ENCODE data around the gene NDUFAF3.

The NDUFAF3 gene

DNA sequence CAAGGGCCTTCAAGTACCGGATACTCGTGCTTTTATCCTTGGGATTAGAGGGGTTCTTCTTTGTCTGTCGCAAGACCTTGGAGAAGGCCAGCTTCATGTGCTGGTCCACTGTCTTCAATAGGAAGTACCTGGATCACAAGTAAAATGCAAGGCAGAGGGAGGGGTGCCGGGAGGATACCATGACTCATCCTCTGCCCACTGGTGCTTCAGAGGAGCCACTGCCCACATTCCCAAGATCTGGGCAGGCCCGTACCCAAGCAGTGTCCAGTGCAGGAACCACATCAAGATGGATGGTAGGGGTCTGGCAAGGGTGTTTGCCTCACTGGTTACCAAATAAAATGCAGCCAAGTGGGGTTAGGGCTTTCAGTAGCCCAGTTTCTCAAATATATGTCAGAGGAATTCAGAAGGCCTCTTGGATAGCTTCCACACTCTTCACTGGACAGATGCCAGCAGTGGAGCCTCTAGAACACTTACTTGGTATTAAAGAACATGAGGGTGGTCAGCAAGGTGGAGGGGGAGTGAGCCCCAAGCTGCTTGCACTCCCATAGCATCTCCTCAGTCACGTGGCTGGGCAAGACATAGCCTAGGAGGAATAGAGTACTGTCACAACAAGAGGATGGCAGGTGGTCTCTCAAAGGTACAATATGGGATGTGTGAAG, 10.9 kb downstream of the NDUFAF3 start:
- H3K27ac Mint-ChIP-seq, result no peak overlapping the region

GRCh38 chr3:49034650-49035049, 12.7 kb downstream of the NDUFAF3 start:
- H3K27ac Mint-ChIP-seq, result no peak overlapping the region

More for the DNA sequence above, 10.9 kb downstream of the NDUFAF3 start:
- H3K27me3 Mint-ChIP-seq (ENCODE audit: low read depth), result no peaks in the 10 kb centered on the region
- no peak overlapping the region for H3K4me3 Mint-ChIP-seq
- H3K4me1 Mint-ChIP-seq (ENCODE audit: low read depth), result peaks cover 17% of the 10 kb centered on the region
- H3K9me3 Mint-ChIP-seq, result no peaks in the 10 kb centered on the region
- peaks cover 41% of the 10 kb centered on the region for H3K36me3 Mint-ChIP-seq (ENCODE audit: low read depth)

GRCh38 chr3:49035281-49035680, 13.4 kb downstream of the NDUFAF3 start:
- Mint-ChIP-seq H3K9me3 (no peaks in the 10 kb centered on the region), H3K27me3 (ENCODE audit: low read depth) (no peaks in the 10 kb centered on the region), H3K4me3 (no peak overlapping the region), H3K36me3 (ENCODE audit: low read depth) (peaks cover 34% of the 10 kb centered on the region), H3K4me1 (ENCODE audit: low read depth) (no peaks in the 10 kb centered on the region), H3K27ac (no peak overlapping the region)

More at GRCh38 chr3:49034650-49035049, 12.7 kb downstream of the NDUFAF3 start:
- peaks cover 34% of the 10 kb centered on the region for H3K36me3 Mint-ChIP-seq (ENCODE audit: low read depth)
- H3K27me3 Mint-ChIP-seq (ENCODE audit: low read depth), result no peaks in the 10 kb centered on the region
- H3K4me1 Mint-ChIP-seq (ENCODE audit: low read depth), result peaks cover under 1% of the 10 kb centered on the region
- no peak overlapping the region for H3K4me3 Mint-ChIP-seq
- no peaks in the 10 kb centered on the region for H3K9me3 Mint-ChIP-seq

DNA sequence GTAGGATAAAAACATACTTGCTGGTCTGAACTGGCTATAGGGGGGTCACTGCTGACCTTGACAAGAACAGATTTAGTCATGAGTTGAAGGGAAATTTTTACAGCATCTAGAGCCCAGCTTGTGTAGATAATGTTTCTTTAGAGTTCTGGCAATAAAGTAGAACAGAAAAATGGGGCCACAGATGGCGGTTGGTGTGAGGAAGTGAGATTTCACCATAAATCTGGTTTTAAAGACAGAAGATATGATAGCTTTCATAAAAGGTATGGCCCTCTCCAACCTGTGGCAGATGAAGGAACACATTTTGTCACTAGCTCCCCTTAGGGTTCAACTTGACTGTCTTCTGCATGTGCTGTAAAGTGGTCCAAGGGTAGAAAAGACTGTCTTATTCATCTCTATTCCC, 31.6 kb downstream of the NDUFAF3 start:
- no peaks in the 10 kb centered on the region for H3K27me3 Mint-ChIP-seq (ENCODE audit: low read depth)
- no peaks in the 10 kb centered on the region for H3K9me3 Mint-ChIP-seq
- peaks cover 39% of the 10 kb centered on the region for H3K36me3 Mint-ChIP-seq (ENCODE audit: low read depth)
- no peak overlapping the region for H3K4me3 Mint-ChIP-seq
- no peak overlapping the region for H3K27ac Mint-ChIP-seq
- peaks cover 5% of the 10 kb centered on the region for H3K4me1 Mint-ChIP-seq (ENCODE audit: low read depth)

- peaks cover 5% of the 10 kb centered on the region for H3K4me1 Mint-ChIP-seq (ENCODE audit: low read depth)
- no peak overlapping the region for H3K27ac Mint-ChIP-seq
- no peak overlapping the region for H3K4me3 Mint-ChIP-seq
- H3K9me3 Mint-ChIP-seq, result no peaks in the 10 kb centered on the region
- H3K27me3 Mint-ChIP-seq (ENCODE audit: low read depth), result no peaks in the 10 kb centered on the region
- H3K36me3 Mint-ChIP-seq (ENCODE audit: low read depth), result peaks cover 39% of the 10 kb centered on the region
Measured at GRCh38 chr3:49054344-49054862, 32.5 kb downstream of the NDUFAF3 start.

- H3K27ac Mint-ChIP-seq, result no peak overlapping the region
- no peaks in the 10 kb centered on the region for H3K27me3 Mint-ChIP-seq (ENCODE audit: low read depth)
- H3K9me3 Mint-ChIP-seq, result no peaks in the 10 kb centered on the region
- peaks cover 27% of the 10 kb centered on the region for H3K36me3 Mint-ChIP-seq (ENCODE audit: low read depth)
- no peak overlapping the region for H3K4me3 Mint-ChIP-seq
- no peaks in the 10 kb centered on the region for H3K4me1 Mint-ChIP-seq (ENCODE audit: low read depth)
Measured at GRCh38 chr3:49057268-49057667, 35.3 kb downstream of the NDUFAF3 start.

- H3K4me1 Mint-ChIP-seq (ENCODE audit: low read depth), result no peaks in the 10 kb centered on the region
- H3K9me3 Mint-ChIP-seq, result no peaks in the 10 kb centered on the region
- no peak overlapping the region for H3K27ac Mint-ChIP-seq
- no peak overlapping the region for H3K4me3 Mint-ChIP-seq
- H3K36me3 Mint-ChIP-seq (ENCODE audit: low read depth), result peaks cover 24% of the 10 kb centered on the region
- H3K27me3 Mint-ChIP-seq (ENCODE audit: low read depth), result no peaks in the 10 kb centered on the region
Measured at GRCh38 chr3:49058011-49058410, 36.1 kb downstream of the NDUFAF3 start.

Data from T-helper 1 cell treated with Interleukin-12 subunit alpha and Interleukin-12 subunit beta and Interleukin-4 antibody, amounts not matched to agents 30 μg/mL and 1 μg/mL, for 36 hours (primary cell).